ENCODE results near the gene TMED4. TPM values are rescaled to one million over a fixed set of nuclear protein-coding genes. Genes with fewer than 3 reads are reported as not detected.

TMED4 gene
- total RNA-seq, 1 donor from 2014 or later, result 61.9 TPM

DNA sequence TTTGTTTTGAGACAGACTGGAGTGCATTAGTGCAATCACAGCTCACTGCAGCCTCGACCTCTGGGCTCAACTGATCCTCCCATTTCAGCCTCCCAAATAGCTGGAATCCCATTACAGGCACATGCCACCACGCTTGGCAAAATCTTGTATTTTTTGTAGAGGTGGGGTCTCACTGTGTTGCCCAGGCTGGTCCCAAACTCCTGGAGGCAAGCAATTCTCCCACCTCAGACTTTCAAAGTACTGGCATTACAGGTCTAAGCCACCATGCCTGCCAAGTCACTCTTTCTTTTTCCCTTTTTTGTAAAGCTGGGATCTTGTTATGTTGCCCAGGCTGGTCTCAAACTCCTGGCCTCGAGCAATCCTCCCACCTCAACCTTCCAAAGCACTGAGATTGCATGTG, 32.6 kb downstream of the TMED4 start:
- no peak overlapping the region for H3K27ac ChIP-seq (replicated peaks)
- no peaks in the 10 kb centered on the region for H3K36me3 ChIP-seq
- no peak overlapping the region for H3K4me3 ChIP-seq
- H3K27me3 ChIP-seq (ENCODE audit: low read depth), result no peaks in the 10 kb centered on the region
- no peaks in the 10 kb centered on the region for H3K4me1 ChIP-seq
- TF ChIP-seq, protein P1, sequence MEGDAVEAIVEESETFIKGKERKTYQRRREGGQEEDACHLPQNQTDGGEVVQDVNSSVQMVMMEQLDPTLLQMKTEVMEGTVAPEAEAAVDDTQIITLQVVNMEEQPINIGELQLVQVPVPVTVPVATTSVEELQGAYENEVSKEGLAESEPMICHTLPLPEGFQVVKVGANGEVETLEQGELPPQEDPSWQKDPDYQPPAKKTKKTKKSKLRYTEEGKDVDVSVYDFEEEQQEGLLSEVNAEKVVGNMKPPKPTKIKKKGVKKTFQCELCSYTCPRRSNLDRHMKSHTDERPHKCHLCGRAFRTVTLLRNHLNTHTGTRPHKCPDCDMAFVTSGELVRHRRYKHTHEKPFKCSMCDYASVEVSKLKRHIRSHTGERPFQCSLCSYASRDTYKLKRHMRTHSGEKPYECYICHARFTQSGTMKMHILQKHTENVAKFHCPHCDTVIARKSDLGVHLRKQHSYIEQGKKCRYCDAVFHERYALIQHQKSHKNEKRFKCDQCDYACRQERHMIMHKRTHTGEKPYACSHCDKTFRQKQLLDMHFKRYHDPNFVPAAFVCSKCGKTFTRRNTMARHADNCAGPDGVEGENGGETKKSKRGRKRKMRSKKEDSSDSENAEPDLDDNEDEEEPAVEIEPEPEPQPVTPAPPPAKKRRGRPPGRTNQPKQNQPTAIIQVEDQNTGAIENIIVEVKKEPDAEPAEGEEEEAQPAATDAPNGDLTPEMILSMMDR (IDR thresholded peaks at IDR 0.05; ENCODE audit: borderline replicate concordance), result no peak
- intact Hi-C loops (cut with micrococcal nuclease), result no loop called here
- no peak for DNase-seq
- H3K9me3 ChIP-seq (replicated peaks), result no peaks in the 10 kb centered on the region

DNA sequence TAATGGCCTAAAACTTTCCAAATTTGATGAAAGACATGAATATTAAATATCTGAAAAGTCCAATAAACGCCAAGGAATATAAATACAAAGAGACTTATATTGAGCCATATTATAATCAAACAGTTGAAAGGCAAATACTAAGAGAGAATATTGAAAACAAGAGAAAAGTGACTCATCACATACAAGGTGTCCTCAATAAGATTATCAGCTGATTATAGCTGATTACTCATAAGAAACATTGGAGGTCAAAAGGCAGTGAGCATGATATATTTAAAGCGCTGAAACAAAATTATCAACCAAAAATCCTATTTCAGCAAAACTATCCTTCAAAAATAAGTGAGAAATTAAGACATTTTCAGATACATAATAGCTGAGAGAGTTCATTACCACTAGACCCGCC, 33.1 kb downstream of the TMED4 start:
- Histone ChIP-seq H3K9me3 (replicated peaks) (no peaks in the 10 kb centered on the region), H3K4me1 (no peaks in the 10 kb centered on the region), H3K4me3 (no peak overlapping the region), H3K36me3 (no peaks in the 10 kb centered on the region), H3K27ac (replicated peaks) (no peak overlapping the region), H3K27me3 (ENCODE audit: low read depth) (no peaks in the 10 kb centered on the region)
- TF ChIP-seq, protein P1 (IDR thresholded peaks at IDR 0.05; ENCODE audit: borderline replicate concordance), result no peak
- no peak for DNase-seq
- intact Hi-C loops (cut with micrococcal nuclease), result no loop called here

DNA sequence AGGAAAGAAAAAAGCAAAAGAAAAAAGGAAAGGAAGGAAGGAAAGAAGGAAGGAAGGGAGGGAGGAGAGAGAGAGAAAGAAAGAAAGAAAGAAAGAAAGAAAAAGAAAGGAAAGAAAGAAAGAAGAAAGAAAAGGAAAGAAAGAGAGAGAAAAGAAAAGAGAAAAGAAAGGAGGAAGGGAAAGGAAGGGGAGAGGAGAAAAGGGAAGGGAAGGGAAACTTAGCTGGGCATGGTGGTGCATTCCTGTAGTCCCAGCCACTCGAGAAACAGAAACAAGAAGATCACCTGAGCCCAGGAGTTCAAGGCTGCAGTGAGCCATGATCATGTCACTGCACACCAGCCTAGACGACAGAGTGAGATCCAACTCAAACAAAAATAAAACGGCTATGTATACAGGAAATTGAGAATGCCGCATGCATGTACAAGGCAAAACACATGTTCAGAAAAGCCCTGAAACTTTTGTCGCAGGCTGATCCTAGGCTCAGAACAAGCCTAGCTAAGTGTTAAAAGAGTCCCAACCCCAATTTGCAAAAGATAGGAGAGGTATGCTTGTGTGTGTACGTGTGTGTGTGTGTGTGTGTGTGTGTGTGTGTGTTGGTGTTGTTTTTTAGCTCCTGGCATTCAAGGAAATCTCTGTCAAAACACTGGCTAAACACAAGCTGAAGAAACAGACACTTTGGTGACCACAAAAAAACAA, 34.3 kb downstream of the TMED4 start:
- TF ChIP-seq, protein P1 (IDR thresholded peaks at IDR 0.05; ENCODE audit: borderline replicate concordance), result no peak
- Histone ChIP-seq H3K27ac (replicated peaks) (no peak overlapping the region), H3K4me1 (no peaks in the 10 kb centered on the region), H3K36me3 (no peaks in the 10 kb centered on the region), H3K9me3 (replicated peaks) (no peaks in the 10 kb centered on the region), H3K27me3 (ENCODE audit: low read depth) (no peaks in the 10 kb centered on the region), H3K4me3 (no peak overlapping the region)
- intact Hi-C loops (cut with micrococcal nuclease), result no loop called here
- no peak for DNase-seq

DNA sequence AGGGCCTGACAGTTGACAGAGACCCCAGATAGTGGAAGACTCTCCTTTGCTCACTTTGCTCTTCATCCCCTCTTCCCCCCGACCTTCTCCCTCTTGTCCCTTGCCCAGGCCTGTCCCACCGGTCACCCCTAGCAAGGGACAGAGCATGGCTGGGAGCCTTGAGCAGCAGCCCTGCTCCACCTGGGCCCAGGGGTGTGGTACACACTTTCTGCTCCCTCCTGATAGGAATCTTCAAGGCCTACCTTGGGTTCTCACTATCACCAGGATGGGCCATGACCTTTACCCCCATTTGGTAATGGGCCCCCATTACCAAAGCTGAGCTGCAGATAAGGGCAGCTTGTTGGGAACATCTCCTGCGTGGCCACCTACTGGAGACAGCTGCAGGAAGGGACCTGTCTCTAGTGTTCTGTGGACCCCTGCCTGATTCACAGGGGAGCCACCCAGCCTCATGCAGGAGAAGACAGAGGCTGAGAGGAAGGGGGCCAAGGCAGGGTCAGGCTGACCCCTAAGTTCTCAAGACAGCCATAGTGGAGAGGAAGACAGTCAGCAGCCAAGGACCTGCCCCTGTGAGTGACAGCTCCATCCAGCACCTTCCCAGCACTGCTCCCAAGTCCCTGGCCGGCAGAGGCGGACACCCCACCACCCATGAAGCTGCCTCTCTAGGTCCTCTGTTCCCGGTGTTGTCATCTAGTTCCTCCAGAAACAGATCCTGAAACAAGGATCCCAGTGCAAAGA, 40.0 kb downstream of the TMED4 start:
- Histone ChIP-seq H3K4me3 (no peak overlapping the region), H3K27ac (replicated peaks) (no peak overlapping the region), H3K27me3 (ENCODE audit: low read depth) (no peaks in the 10 kb centered on the region), H3K4me1 (no peaks in the 10 kb centered on the region), H3K36me3 (no peaks in the 10 kb centered on the region), H3K9me3 (replicated peaks) (no peaks in the 10 kb centered on the region)
- DNase-seq, result no peak
- intact Hi-C loops (cut with micrococcal nuclease), result no loop called here
- TF ChIP-seq, protein P1 (IDR thresholded peaks at IDR 0.05; ENCODE audit: borderline replicate concordance), result no peak

DNA sequence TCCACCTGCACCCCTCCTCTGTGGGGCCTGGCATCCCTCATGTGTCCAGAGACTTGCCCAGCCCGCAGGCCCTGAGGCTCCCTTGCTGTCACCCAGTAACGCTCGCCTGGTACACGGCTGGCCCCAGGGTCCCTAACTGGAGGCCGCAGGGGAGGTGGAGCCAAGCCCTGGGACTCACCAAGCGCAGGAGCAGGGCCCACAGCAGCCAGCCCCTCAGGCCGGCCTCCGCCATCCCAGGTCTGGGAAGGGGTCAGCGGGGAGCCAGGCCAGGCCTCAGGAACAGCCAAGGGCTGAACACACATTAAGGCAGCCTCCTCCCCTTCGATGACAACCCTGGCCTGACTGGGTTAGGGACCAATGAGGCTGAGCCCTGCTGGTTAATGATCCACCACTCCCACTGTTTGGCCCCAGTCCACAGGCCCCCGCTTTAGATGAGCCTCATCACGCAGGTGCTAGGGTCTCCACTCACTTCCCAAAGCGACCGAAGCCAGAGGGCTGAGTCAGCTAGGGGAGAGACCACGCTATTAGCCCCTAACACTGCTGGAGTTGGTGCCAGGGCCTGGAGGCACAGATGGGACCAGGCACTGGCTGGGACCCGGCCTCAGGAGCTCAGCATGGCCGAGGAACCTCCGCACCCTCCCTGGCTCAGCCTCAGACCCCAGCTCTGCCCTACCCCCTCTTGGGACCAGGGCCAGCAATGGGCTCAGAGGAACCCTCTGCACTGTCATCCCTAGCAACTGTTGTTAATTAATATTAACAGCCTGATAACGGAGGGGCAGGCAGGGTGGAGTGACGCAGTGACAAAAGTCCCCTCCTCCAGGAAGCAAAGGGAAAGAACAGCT, 40.8 kb downstream of the TMED4 start, which contains the start of gene NPC1L1:
NPC1L1 (minus strand) TSS at position 303 of the 842 bp plus-strand sequence; CDS start at position 232, 71 bp downstream.
- no peaks in the 10 kb centered on the region for H3K9me3 ChIP-seq (replicated peaks)
- H3K36me3 ChIP-seq, result no peaks in the 10 kb centered on the region
- H3K27ac ChIP-seq (replicated peaks), result no peak within 1 kb of the TSS
- no peaks in the 10 kb centered on the region for H3K4me1 ChIP-seq
- no peaks in the 10 kb centered on the region for H3K27me3 ChIP-seq (ENCODE audit: low read depth)
- DNase-seq, result no peak
- no peak within 1 kb of the TSS for H3K4me3 ChIP-seq
- intact Hi-C loops (cut with micrococcal nuclease), result no loop called here
- TF ChIP-seq, protein P1 (IDR thresholded peaks at IDR 0.05; ENCODE audit: borderline replicate concordance), result no peak

Measured in left ventricle myocardium inferior (tissue), 1 donor.